H9 (cell line): ENCODE measurements around the gene GSAP. TPM values are rescaled to one million over a fixed set of nuclear protein-coding genes. Genes with fewer than 3 reads are reported as not detected.

ENCODE experiments used
- DNase-seq: peaks from one replicate; pipeline ENCODE4 v3.0.0-alpha.2; 2017
- H2AFZ ChIP-seq: one replicate; pipeline ENCODE4 v1.6.1; 2013; ENCODE audit warnings: mild to moderate bottlenecking, low read length, control low read depth, moderate library complexity
- H2AK5ac ChIP-seq: 2 replicates; pipeline ENCODE4 v1.6.1; 2013; ENCODE audit warnings: low read length, control low read depth, mixed read lengths; ENCODE audit not compliant: insufficient read length
- H2BK120ac ChIP-seq: one replicate; pipeline ENCODE4 v1.6.1; 2013; ENCODE audit warnings: low read depth, mild to moderate bottlenecking, low read length, control low read depth, inconsistent platforms; ENCODE audit not compliant: poor library complexity, severe bottlenecking
- H2BK12ac ChIP-seq: 2 replicates; pipeline ENCODE4 v1.6.1; 2013; ENCODE audit warnings: low read length, control low read depth, mixed read lengths, low read depth; ENCODE audit not compliant: insufficient read length
- H2BK15ac ChIP-seq: 2 replicates; pipeline ENCODE4 v1.6.1; 2013; ENCODE audit warnings: low read depth, low read length, control low read depth
- H2BK20ac ChIP-seq: one replicate; pipeline ENCODE4 v1.6.1; 2013; ENCODE audit warnings: low read depth, mild to moderate bottlenecking, low read length, control low read depth, inconsistent platforms; ENCODE audit not compliant: poor library complexity, severe bottlenecking
- H2BK5ac ChIP-seq: 2 replicates; pipeline ENCODE4 v1.6.1; 2013; ENCODE audit warnings: low read length, control low read depth, mixed read lengths; ENCODE audit not compliant: insufficient read length
- H3K14ac ChIP-seq: 2 replicates; pipeline ENCODE4 v1.6.1; 2013; ENCODE audit warnings: low read length, control low read depth; ENCODE audit not compliant: insufficient read depth
- H3K18ac ChIP-seq: 2 replicates; pipeline ENCODE4 v1.6.1; 2013; ENCODE audit warnings: low read depth, mild to moderate bottlenecking, mixed read lengths, low read length, control low read depth; ENCODE audit not compliant: insufficient read length
- H3K23ac ChIP-seq: 2 replicates; pipeline ENCODE4 v1.6.1; 2013; ENCODE audit warnings: low read length, control low read depth, mixed read lengths, low read depth; ENCODE audit not compliant: insufficient read length
- H3K23me2 ChIP-seq: 2 replicates; pipeline ENCODE4 v1.6.1; 2013; ENCODE audit warnings: low read depth, mild to moderate bottlenecking, mixed read lengths, low read length, control low read depth; ENCODE audit not compliant: insufficient read length, poor library complexity, severe bottlenecking
- H3K27ac ChIP-seq: 2 replicates; pipeline ENCODE4 v1.5.1; 2013; ENCODE audit warnings: low read length, control low read depth, mixed read lengths, low read depth; ENCODE audit not compliant: insufficient read length
- H3K27me3 ChIP-seq: 2 replicates; pipeline ENCODE4 v1.6.1; 2013; ENCODE audit warnings: low read length, control low read depth, inconsistent platforms; ENCODE audit not compliant: insufficient read depth
- H3K4ac ChIP-seq: 2 replicates; pipeline ENCODE4 v1.6.1; 2013; ENCODE audit warnings: low read depth, mild to moderate bottlenecking, control low read depth, inconsistent platforms, low read length, moderate library complexity
- H3K4me1 ChIP-seq: 2 replicates; pipeline ENCODE4 v1.6.1; 2013; ENCODE audit warnings: low read length, control low read depth, inconsistent platforms; ENCODE audit not compliant: insufficient read depth
- H3K4me2 ChIP-seq: 2 replicates; pipeline ENCODE4 v1.6.1; 2013; ENCODE audit warnings: low read length, control low read depth, mixed read lengths; ENCODE audit not compliant: insufficient read length, insufficient read depth
- H3K56ac ChIP-seq: 2 replicates; pipeline ENCODE4 v1.6.1; 2013; ENCODE audit warnings: low read depth, mild to moderate bottlenecking, mixed read lengths, low read length, control low read depth; ENCODE audit not compliant: insufficient read length
- H3K79me1 ChIP-seq: 2 replicates; pipeline ENCODE4 v1.6.1; 2013; ENCODE audit warnings: low read depth, mild to moderate bottlenecking, moderate library complexity, low read length, control low read depth, inconsistent platforms; ENCODE audit not compliant: insufficient read depth, poor library complexity, severe bottlenecking
- H3K79me2 ChIP-seq: 2 replicates; pipeline ENCODE4 v1.6.1; 2013; ENCODE audit warnings: low read length, control low read depth, inconsistent platforms; ENCODE audit not compliant: insufficient read depth
- H3K9ac ChIP-seq: 2 replicates; pipeline ENCODE4 v1.6.1; 2013; ENCODE audit warnings: low read length, control low read depth, mixed read lengths; ENCODE audit not compliant: insufficient read length; ENCODE audit errors: extremely low read depth
- H3K9me3 ChIP-seq: one replicate; pipeline ENCODE4 v1.6.1; 2013; ENCODE audit warnings: low read depth, low read length, inconsistent platforms; ENCODE audit not compliant: control insufficient read depth
- H3T11ph ChIP-seq: one replicate; pipeline ENCODE4 v1.6.1; 2013; ENCODE audit warnings: mild to moderate bottlenecking, low read length, control low read depth, inconsistent platforms
- H4K20me1 ChIP-seq: one replicate; pipeline ENCODE4 v1.6.1; 2013; ENCODE audit not compliant: control insufficient read depth, insufficient read length, insufficient read depth
- H4K5ac ChIP-seq: 2 replicates; pipeline ENCODE4 v1.6.1; 2013; ENCODE audit warnings: low read depth, mild to moderate bottlenecking, mixed read lengths, low read length, control low read depth; ENCODE audit not compliant: insufficient read length
- H4K8ac ChIP-seq: replicated peaks from 2 replicates; pipeline ENCODE4 v1.6.1; 2013; ENCODE audit warnings: low read length, control low read depth, mixed read lengths, low read depth; ENCODE audit not compliant: insufficient read length
- H4K91ac ChIP-seq: 2 replicates; pipeline ENCODE4 v1.6.1; 2013; ENCODE audit warnings: low read depth, mild to moderate bottlenecking, moderate library complexity, mixed read lengths, low read length, control low read depth; ENCODE audit not compliant: insufficient read length
- H3K27ac Mint-ChIP-seq, 3 experiments: 2 replicates in 2 of 3; 3 replicates in 1 of 3; pipeline ENCODE4 v1.8.0; 2020 to 2021; ENCODE audit warnings: mixed read lengths in 3 of 3, mild to moderate bottlenecking in 1 of 3, moderate library complexity in 1 of 3
- H3K27me3 Mint-ChIP-seq: 2 replicates; pipeline ENCODE4 v1.8.0; 2021; ENCODE audit warnings: low read depth, mild to moderate bottlenecking, moderate library complexity, mixed read lengths
- H3K36me3 Mint-ChIP-seq, 3 experiments: 2 replicates in 2 of 3; 3 replicates in 1 of 3; pipeline ENCODE4 v1.8.0; 2020 to 2021; ENCODE audit warnings: low read depth in 3 of 3, mixed read lengths in 3 of 3; ENCODE audit not compliant: insufficient read depth in 1 of 3
- H3K4me1 Mint-ChIP-seq, 2 experiments: 2 replicates each; pipeline ENCODE4 v1.8.0; 2020; ENCODE audit warnings: mixed read lengths in 2 of 2
- H3K4me3 Mint-ChIP-seq, 2 experiments: 2 replicates in 1 of 2; 3 replicates in 1 of 2; pipeline ENCODE4 v1.8.0; 2020 to 2021; ENCODE audit warnings: mild to moderate bottlenecking in 2 of 2, mixed read lengths in 2 of 2, moderate library complexity in 1 of 2
- H3K9me3 Mint-ChIP-seq, 2 experiments: 2 replicates in 1 of 2; 3 replicates in 1 of 2; pipeline ENCODE4 v1.8.0; 2020; ENCODE audit warnings: mild to moderate bottlenecking in 2 of 2, mixed read lengths in 2 of 2, moderate library complexity in 1 of 2
- CTCF ChIP-seq: fragments of 200-600 bp; sonication (generic); conservative IDR thresholded peaks from 3 replicates; pipeline ENCODE4 v1.8.0; 2021; ENCODE audit warnings: antibody characterized with exemption, mild to moderate bottlenecking
- whole genome bisulfite sequencing: extraction: QIAGEN DNeasy Blood & Tissue Kit; methylation state at CpG from one replicate; pipeline ENCODE4 v1.1.7; 2013; ENCODE audit warnings: missing lambda C conversion rate, low lambda C conversion rate, mixed read lengths; ENCODE audit not compliant: insufficient read length; ENCODE audit errors: extremely low coverage; 5-methylcytosine and 5-hydroxymethylcytosine counted together
- total RNA-seq: library from RNA; stranded (reverse); gene quantifications from 2 replicates; pipeline ENCODE4 v1.2.1, GENCODE V29; 2021

Gene GSAP
- total RNA-seq, 1 experiment from 2014 or later, result 1.9 TPM

- H3K18ac ChIP-seq, result no peak overlapping the region
- H4K91ac ChIP-seq, result no peak overlapping the region
- no peaks in the 10 kb centered on the region for H3K23me2 ChIP-seq
- no peak overlapping the region for H3K27ac Mint-ChIP-seq
- no peak overlapping the region for H2BK15ac ChIP-seq
- H3K4me1 ChIP-seq, result no peaks in the 10 kb centered on the region; the same call in 1 of the 2 replicates
- H3K4me3 Mint-ChIP-seq, result no peak overlapping the region
- H3K27ac ChIP-seq, result no peak overlapping the region
- no CpG with 5 or more reads among the region's 4 CpGs for WGBS
- H3T11ph ChIP-seq, result no peak overlapping the region
- H2AK5ac ChIP-seq, result no peak overlapping the region
- no peaks in the 10 kb centered on the region for H3K79me2 ChIP-seq
- no peak overlapping the region for H2AFZ ChIP-seq
- no peaks in the 10 kb centered on the region for H3K9me3 ChIP-seq
- H2BK120ac ChIP-seq, result no peak overlapping the region
- H3K27me3 Mint-ChIP-seq, result no peaks in the 10 kb centered on the region
- no peak overlapping the region for H2BK20ac ChIP-seq
- H2BK12ac ChIP-seq, result no peak overlapping the region
- no peak overlapping the region for H3K4ac ChIP-seq
- H3K56ac ChIP-seq, result no peak overlapping the region
- H3K27me3 ChIP-seq, result no peaks in the 10 kb centered on the region
- TF ChIP-seq CTCF, result no peak
- peaks cover 2 to 7% of the 10 kb centered on the region in 2 experiments; a peak in 3 of 5 replicates for H3K9me3 Mint-ChIP-seq
- H3K9ac ChIP-seq, result no peak overlapping the region
- no peaks in the 10 kb centered on the region for H3K79me1 ChIP-seq
- no peak overlapping the region for H3K4me2 ChIP-seq
- H3K14ac ChIP-seq, result no peak overlapping the region; the same call in 1 of the 2 replicates
- no peak for DNase-seq
- no peaks in the 10 kb centered on the region for H4K20me1 ChIP-seq
- peaks cover 0 to 23% (median 3%) of the 10 kb centered on the region in 3 experiments; a peak in 4 of 7 replicates for H3K36me3 Mint-ChIP-seq
- H3K4me1 Mint-ChIP-seq, result peaks cover 20 to 21% of the 10 kb centered on the region in 2 experiments
- no peak overlapping the region for H4K5ac ChIP-seq
- no peak overlapping the region for H2BK5ac ChIP-seq
- H4K8ac ChIP-seq, result no peak overlapping the region
- H3K23ac ChIP-seq, result no peak overlapping the region
Measured at GRCh38 chr7:77308792-77309191, 107.4 kb downstream of the GSAP start.
